ENCODE data around the gene KLHL11. TPM values are rescaled to one million over a fixed set of nuclear protein-coding genes. Genes with fewer than 3 reads are reported as not detected.

Gene KLHL11
- total and polyA plus RNA-seq, 9 donors = 2.7 to 30.5 (median 19.4) TPM

DNA sequence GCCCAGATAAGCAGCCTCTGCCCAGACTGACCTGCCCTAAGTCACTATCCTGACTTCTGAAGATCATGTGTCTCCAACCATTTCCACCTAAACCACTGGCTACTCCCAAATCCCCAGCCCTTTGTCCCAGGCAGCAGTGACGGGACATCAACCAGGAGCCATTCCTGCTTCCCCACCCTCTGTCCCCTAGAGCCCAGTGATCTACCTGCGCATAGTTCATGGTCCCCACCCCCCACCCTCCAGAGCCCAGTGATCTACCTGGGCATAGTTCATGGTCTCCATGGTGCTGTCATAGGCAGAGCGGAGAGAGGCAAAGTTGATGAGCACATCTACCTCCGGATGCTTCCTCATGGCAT lies 26.8 kb upstream of the KLHL11 start:
- H3K27me3 ChIP-seq = no peaks in the 10 kb centered on the region
- intact Hi-C loops (cut with DNase I) = no loop called here
- H3K36me3 ChIP-seq = no peaks in the 10 kb centered on the region
- H3K4me1 ChIP-seq (ENCODE audit: insufficient read depth) = peaks cover 3% of the 10 kb centered on the region
- no peak for DNase-seq
- TF ChIP-seq EP300 (IDR thresholded peaks at IDR 0.05) (no peak), POLR2A (IDR thresholded peaks at IDR 0.05) (no peak)
- TF ChIP-seq, protein P1, sequence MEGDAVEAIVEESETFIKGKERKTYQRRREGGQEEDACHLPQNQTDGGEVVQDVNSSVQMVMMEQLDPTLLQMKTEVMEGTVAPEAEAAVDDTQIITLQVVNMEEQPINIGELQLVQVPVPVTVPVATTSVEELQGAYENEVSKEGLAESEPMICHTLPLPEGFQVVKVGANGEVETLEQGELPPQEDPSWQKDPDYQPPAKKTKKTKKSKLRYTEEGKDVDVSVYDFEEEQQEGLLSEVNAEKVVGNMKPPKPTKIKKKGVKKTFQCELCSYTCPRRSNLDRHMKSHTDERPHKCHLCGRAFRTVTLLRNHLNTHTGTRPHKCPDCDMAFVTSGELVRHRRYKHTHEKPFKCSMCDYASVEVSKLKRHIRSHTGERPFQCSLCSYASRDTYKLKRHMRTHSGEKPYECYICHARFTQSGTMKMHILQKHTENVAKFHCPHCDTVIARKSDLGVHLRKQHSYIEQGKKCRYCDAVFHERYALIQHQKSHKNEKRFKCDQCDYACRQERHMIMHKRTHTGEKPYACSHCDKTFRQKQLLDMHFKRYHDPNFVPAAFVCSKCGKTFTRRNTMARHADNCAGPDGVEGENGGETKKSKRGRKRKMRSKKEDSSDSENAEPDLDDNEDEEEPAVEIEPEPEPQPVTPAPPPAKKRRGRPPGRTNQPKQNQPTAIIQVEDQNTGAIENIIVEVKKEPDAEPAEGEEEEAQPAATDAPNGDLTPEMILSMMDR (IDR thresholded peaks at IDR 0.05) = no peak
- H3K9me3 ChIP-seq = no peaks in the 10 kb centered on the region
- H3K4me3 ChIP-seq = no peak overlapping the region
- no peak overlapping the region for H3K27ac ChIP-seq
- WGBS, 3 donors = 93 to 99% (median 96%) methylated on average over 4 of the region's 4 CpGs

DNA sequence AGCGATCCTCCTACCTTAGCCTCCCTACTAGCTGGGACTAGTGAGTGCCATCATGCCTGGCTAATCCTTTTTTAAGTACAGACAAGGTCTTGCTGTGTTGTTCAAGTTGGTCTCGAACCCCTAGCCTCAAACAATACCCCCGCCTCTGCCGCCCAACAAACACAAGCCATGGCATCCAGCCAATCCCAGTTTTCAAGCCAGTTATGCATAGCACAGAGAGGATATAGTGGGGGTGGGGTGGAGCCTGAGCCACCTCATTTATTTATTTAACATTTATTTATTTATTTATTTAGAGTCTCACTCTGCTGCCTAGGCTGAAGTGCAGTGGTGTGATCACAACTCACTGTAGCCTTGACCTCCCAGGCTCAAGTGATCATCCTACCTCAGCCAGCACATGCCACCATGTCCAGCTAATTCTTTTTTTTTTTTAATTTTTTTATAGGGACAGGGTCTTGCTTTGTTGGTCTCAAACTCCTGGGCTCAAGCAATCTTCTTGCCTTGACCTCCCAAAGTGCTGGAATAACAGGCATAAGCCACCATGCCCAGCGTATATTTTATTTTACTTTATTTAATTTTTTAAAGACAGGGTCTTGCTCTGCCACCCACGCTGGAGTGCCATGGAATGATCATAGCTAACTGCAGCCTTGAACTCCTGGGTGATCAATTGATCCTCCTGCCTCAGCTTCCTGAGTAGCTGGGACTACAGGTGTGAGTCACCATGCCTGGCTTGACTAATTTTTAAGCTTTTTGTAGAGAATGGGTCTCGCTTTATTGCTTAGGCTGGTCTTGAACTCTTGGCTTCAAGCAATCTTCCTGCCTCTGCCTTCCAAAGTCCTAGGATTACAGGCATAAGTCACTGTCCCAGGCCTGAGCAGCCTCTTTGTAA lies 26.2 kb upstream of the KLHL11 start:
- intact Hi-C loops (cut with DNase I) = no loop called here
- TF ChIP-seq, protein P1 (IDR thresholded peaks at IDR 0.05) = no peak
- TF ChIP-seq POLR2A (IDR thresholded peaks at IDR 0.05) (no peak), EP300 (IDR thresholded peaks at IDR 0.05) (no peak)

DNA sequence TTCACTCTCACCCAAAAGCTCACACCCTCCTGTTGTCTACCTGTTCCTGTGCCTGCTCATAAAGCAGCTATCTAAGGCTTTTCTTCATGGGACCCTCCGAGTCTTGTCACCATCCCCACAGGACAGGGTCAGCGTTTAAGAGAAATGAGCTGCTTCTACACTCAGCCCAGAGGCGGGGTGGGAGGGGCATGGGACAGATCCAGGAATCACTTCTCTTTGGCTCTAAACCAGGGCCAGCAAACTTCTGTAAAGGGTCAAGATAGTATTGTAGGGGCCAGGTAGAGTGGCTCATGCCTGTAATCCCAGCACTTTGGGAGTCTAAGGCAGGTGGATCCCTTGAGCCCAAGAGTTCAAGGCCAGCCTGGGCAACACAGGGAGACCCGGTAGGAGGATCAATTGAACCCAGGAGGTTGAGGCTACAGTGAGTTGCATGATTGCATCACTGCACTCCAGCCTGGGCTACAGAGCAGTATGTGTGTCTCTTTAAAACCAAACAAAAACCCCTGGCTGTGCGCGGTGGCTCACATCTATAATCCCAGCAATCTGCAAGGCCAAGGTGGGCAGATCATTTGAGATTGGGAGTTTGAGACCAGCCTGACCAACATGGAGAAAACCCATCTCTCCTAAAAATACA lies 23.2 kb upstream of the KLHL11 start:
- Histone ChIP-seq H3K4me1 (ENCODE audit: insufficient read depth) (no peaks in the 10 kb centered on the region), H3K36me3 (no peaks in the 10 kb centered on the region), H3K4me3 (no peak overlapping the region), H3K27me3 (no peaks in the 10 kb centered on the region), H3K9me3 (no peaks in the 10 kb centered on the region), H3K27ac (no peak overlapping the region)
- WGBS, 3 donors = 68 to 86% (median 86%) methylated on average over 6 of the region's 6 CpGs
- no peak for DNase-seq
- intact Hi-C loops (cut with DNase I) = no loop called here
- TF ChIP-seq POLR2A (IDR thresholded peaks at IDR 0.05) (no peak), EP300 (IDR thresholded peaks at IDR 0.05) (no peak)
- TF ChIP-seq, protein P1 (IDR thresholded peaks at IDR 0.05) = no peak

More for the DNA sequence above, 26.2 kb upstream of the KLHL11 start:
- H3K36me3 ChIP-seq = no peaks in the 10 kb centered on the region
- no peak for DNase-seq
- H3K27me3 ChIP-seq = no peaks in the 10 kb centered on the region
- no peak overlapping the region for H3K4me3 ChIP-seq
- peaks cover 3% of the 10 kb centered on the region for H3K4me1 ChIP-seq (ENCODE audit: insufficient read depth)
- no peaks in the 10 kb centered on the region for H3K9me3 ChIP-seq
- WGBS, 3 donors = 93 to 99% (median 94%) methylated on average over 7 of the region's 7 CpGs
- no peak overlapping the region for H3K27ac ChIP-seq

DNA sequence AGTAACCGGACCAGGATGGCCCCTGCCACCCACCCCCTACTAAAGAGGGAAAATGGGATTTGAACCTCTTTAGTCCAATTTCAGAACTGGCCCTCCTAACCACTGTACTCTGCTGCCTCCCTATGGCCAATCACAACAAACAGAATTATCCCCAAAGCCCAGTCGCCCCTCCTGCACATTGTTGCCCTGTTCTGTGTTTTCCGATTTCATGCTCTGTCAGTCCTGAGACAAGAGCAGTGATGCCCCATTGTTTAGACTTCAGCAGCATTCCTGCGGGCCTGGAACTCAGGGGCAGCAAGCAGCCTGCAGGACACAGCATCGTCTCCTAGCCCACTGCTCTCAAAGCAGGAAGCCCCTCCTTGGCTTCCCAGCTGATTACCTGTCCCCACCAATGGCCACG lies 20.5 kb upstream of the KLHL11 start:
- intact Hi-C loops (cut with DNase I) = no loop called here
- WGBS, 3 donors = 74 to 82% (median 76%) methylated on average over 6 of the region's 6 CpGs
- DNase-seq = no peak
- no peak overlapping the region for H3K4me3 ChIP-seq
- no peaks in the 10 kb centered on the region for H3K27me3 ChIP-seq
- TF ChIP-seq, protein P1 (IDR thresholded peaks at IDR 0.05) = no peak
- no peak for TF ChIP-seq EP300 (IDR thresholded peaks at IDR 0.05)
- no peak for TF ChIP-seq POLR2A (IDR thresholded peaks at IDR 0.05)
- H3K36me3 ChIP-seq = no peaks in the 10 kb centered on the region
- no peaks in the 10 kb centered on the region for H3K4me1 ChIP-seq (ENCODE audit: insufficient read depth)
- H3K9me3 ChIP-seq = no peaks in the 10 kb centered on the region
- H3K27ac ChIP-seq = no peak overlapping the region
